SK-N-MC (cell line): Measurements from ENCODE around the gene PLXNC1.

Experiments
- DNase-seq: peaks from one replicate; pipeline ENCODE4 v3.0.0-alpha.2; 2011; ENCODE audit warnings: low read depth, low spot score
- H3K27ac ChIP-seq: fragments of 200-600 bp; sonication (generic); 2 replicates; pipeline ENCODE4 v1.5.1; 2016; ENCODE audit warnings: mixed run types
- H3K36me3 ChIP-seq: fragments of 200-600 bp; sonication (generic); 2 replicates; pipeline ENCODE4 v1.6.1; 2017; ENCODE audit warnings: antibody characterized with exemption, low read length, mixed read lengths; ENCODE audit not compliant: insufficient read depth
- H3K4me3 ChIP-seq: fragments of 200-600 bp; sonication (generic); 2 replicates; pipeline ENCODE4 v1.5.1; 2016
- H3K9ac ChIP-seq: fragments of 200-600 bp; sonication (generic); 2 replicates; pipeline ENCODE4 v1.8.0; 2017; ENCODE audit warnings: mixed run types, mixed read lengths; ENCODE audit not compliant: insufficient read length
- H3K9me3 ChIP-seq: fragments of 200-600 bp; sonication (generic); 2 replicates; pipeline ENCODE4 v1.6.1; 2017; ENCODE audit warnings: low read depth, mild to moderate bottlenecking, antibody characterized with exemption, low read length, moderate library complexity, mixed read lengths
- EZH2 ChIP-seq: fragments of 200-600 bp; sonication (generic); IDR thresholded peaks from one replicate; pipeline ENCODE4 v1.6.1; 2017; ENCODE audit warnings: antibody characterized with exemption
- FOXP2 ChIP-seq: optimal IDR thresholded peaks from 2 replicates; pipeline ENCODE3; 2011; ENCODE audit warnings: mild to moderate bottlenecking, moderate library complexity; ENCODE audit not compliant: insufficient read depth; ENCODE audit errors: extremely low read length, control extremely low read depth
- POLR2AphosphoS5 ChIP-seq: IDR thresholded peaks from 2 replicates; pipeline ENCODE4 v1.6.1; 2012; ENCODE audit warnings: mild to moderate bottlenecking, low read depth, low read length, borderline replicate concordance

Gene PLXNC1

GRCh38 chr12:94143438-94143837 is 4.9 kb upstream of the PLXNC1 start:
- no peak overlapping the region for H3K27ac ChIP-seq
- no peak for DNase-seq
- H3K36me3 ChIP-seq = no peaks in the 10 kb centered on the region
- TF ChIP-seq POLR2AphosphoS5 = no peak
- no peak for TF ChIP-seq EZH2
- TF ChIP-seq FOXP2 = no peak
- H3K9me3 ChIP-seq = no peaks in the 10 kb centered on the region
- H3K9ac ChIP-seq = no peak overlapping the region
- no peak overlapping the region for H3K4me3 ChIP-seq

- Histone ChIP-seq H3K4me3 (no peak overlapping the region), H3K36me3 (no peaks in the 10 kb centered on the region), H3K27ac (no peak overlapping the region), H3K9ac (no peak overlapping the region), H3K9me3 (no peaks in the 10 kb centered on the region)
- no peak for DNase-seq
- TF ChIP-seq EZH2 (no peak), POLR2AphosphoS5 (no peak), FOXP2 (no peak)
Observed at GRCh38 chr12:94143951-94144350, 4.4 kb upstream of the PLXNC1 start.

DNA sequence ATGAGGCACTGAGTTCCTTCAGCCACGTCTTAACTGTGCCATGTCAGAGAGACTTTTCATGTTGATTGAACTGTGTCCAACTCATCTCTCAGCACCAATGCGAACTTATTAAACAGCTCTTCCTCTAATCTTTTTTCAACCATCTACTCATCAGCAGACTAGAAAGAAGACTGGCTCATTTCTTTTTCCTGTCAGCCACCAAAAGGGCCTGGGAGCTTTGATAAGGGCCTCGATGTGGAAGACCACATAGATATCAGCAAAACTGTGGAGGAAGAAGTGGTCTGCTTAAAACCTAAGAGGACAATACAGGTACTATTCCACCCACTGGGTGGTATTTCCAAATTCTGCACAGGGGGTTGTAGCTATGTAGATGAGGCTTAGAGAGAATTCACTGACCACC is 3.6 kb upstream of the PLXNC1 start:
- no peak overlapping the region for H3K27ac ChIP-seq
- no peaks in the 10 kb centered on the region for H3K9me3 ChIP-seq
- H3K36me3 ChIP-seq = no peaks in the 10 kb centered on the region
- TF ChIP-seq FOXP2 = no peak
- no peak for TF ChIP-seq POLR2AphosphoS5
- TF ChIP-seq EZH2 = no peak
- no peak for DNase-seq
- H3K9ac ChIP-seq = no peak overlapping the region
- no peak overlapping the region for H3K4me3 ChIP-seq

DNA sequence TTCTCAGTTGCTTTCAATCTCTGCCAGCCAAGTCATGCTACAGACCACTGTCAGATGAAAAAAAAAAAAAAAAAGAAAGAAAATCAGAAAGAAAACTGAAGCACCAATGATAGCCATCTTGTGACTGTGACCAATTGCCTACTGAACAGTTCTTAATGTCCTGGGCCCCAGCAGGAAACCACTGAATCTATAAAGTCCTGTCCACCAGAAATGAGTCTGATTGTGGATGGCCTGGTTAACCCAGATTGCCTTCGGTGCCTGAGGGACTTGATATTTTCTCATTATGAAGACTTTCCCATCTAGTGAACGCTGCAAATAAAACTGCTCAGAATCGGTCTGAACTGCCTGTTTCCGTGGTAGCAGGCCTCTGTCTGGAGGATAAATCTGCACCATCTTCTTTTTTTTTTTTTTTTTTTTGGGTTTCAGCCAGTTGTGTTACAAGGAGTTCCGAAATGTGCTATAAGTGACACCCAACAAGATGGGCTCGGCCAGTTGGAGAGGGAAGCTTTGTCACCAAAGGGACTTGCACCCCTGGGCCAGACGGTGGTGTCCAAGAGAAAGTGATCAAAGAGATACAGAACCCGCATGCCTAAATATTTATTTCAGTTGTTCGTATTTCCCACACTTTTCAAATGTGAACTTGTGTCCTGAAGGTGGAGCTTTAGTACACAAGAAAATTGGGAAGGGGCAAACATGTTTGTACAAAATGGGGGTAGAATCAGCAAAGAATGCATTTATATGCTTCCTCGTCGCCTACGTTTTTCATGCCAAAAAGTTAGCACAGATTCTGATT is 3.0 kb upstream of the PLXNC1 start:
- DNase-seq = peak; percentile 32
- H3K27ac ChIP-seq = no peak overlapping the region
- TF ChIP-seq EZH2 (no peak), POLR2AphosphoS5 (no peak), FOXP2 (no peak)
- H3K9ac ChIP-seq = no peak overlapping the region
- H3K4me3 ChIP-seq = no peak overlapping the region
- H3K9me3 ChIP-seq = no peaks in the 10 kb centered on the region
- no peaks in the 10 kb centered on the region for H3K36me3 ChIP-seq

DNA sequence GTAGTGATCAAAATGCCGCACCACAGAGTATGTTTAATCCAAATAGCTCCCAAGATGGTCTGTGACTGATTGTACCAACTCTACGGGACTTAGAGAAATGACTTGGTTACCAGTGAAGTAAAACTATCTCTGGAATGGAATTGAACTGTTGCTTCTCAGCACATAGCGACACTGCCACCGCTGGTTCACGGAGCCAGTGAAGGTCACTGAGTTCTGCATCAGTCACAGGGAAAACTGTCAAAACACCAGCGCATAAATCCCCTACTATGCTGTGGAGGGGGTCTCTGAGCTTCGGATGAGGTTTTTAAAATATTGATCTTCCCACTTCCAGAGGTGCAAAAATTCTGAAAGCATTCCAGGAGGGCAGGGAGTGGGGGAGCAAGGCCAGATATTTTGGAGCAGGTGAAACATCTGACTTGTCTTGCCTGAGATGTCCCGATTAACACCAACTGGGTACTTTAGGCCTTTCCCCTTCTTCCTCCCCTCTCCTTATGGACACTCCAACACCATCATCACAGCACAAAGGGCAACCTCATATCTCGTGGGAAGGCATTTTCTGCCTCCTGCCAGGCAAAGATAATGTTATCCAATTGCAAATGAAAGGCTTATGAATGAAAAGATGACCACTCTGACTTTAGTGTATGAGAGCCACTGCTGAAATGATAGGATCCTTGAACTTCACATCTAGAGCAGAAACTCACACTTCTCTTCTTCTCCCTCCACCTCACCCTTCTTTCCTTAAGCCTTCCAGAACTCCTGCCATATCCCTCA is 2.0 kb upstream of the PLXNC1 start:
- H3K9ac ChIP-seq = no peak overlapping the region
- TF ChIP-seq FOXP2 (no peak), POLR2AphosphoS5 (no peak), EZH2 (no peak)
- DNase-seq = no peak
- H3K9me3 ChIP-seq = no peaks in the 10 kb centered on the region
- H3K4me3 ChIP-seq = no peak overlapping the region
- H3K36me3 ChIP-seq = no peaks in the 10 kb centered on the region
- no peak overlapping the region for H3K27ac ChIP-seq

DNA sequence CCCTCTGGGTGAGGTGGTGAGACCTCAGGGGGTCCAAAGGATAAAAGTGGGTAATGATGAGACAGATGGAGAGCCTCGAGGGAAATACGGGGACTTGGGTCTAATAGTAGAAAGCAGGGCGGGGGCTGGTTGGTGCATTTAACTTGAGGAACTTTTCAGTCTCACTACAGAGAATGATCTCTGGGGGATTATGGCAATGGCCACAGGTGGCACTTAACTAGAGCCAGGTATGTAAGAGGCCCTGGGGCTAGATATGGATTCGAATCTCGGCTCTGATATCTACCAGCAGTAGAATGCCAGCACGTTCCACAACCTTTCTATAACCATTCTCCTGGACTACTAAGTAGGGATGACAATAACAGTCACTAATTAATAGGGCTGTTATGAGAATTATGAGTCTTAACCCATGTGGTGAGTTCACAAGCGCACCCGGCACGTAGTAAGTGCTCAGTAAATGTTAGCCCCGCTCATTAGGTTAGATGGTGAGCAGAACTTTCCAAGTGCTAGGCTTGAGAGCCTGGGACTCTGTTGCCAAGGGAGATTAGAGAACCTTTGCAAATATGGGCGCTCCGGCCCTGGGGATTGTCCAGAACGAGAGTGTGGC is 888 bp upstream of the PLXNC1 start:
- H3K9me3 ChIP-seq = no peaks in the 10 kb centered on the region
- DNase-seq = no peak
- TF ChIP-seq EZH2 = peak; percentile 62
- no peak for TF ChIP-seq POLR2AphosphoS5
- TF ChIP-seq FOXP2 = no peak
- H3K4me3 ChIP-seq = peak overlapping the region; percentile 48
- no peaks in the 10 kb centered on the region for H3K36me3 ChIP-seq
- H3K27ac ChIP-seq = no peak overlapping the region
- no peak overlapping the region for H3K9ac ChIP-seq

DNA sequence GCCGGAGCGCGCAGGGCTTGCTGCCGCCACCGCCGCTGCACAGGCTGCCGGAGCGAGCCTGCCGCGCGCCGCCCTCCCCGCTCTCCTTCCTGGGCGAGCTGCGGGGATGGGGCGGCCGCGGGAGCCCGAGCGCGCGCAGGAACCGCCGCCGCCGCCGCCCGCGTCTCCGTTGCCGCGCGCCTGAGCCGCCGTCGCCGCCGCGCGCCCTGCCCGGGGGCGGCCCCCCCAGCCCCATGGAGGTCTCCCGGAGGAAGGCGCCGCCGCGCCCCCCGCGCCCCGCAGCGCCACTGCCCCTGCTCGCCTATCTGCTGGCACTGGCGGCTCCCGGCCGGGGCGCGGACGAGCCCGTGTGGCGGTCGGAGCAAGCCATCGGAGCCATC is 352 bp downstream of the PLXNC1 start:
- no peak for TF ChIP-seq EZH2
- no peak for TF ChIP-seq FOXP2
- TF ChIP-seq POLR2AphosphoS5 = no peak
- Histone ChIP-seq H3K4me3 (peak overlapping the region; percentile 47; the same call in 1 of the 2 replicates), H3K27ac (no peak overlapping the region), H3K36me3 (no peaks in the 10 kb centered on the region), H3K9me3 (no peaks in the 10 kb centered on the region), H3K9ac (no peak overlapping the region)
- no peak for DNase-seq

DNA sequence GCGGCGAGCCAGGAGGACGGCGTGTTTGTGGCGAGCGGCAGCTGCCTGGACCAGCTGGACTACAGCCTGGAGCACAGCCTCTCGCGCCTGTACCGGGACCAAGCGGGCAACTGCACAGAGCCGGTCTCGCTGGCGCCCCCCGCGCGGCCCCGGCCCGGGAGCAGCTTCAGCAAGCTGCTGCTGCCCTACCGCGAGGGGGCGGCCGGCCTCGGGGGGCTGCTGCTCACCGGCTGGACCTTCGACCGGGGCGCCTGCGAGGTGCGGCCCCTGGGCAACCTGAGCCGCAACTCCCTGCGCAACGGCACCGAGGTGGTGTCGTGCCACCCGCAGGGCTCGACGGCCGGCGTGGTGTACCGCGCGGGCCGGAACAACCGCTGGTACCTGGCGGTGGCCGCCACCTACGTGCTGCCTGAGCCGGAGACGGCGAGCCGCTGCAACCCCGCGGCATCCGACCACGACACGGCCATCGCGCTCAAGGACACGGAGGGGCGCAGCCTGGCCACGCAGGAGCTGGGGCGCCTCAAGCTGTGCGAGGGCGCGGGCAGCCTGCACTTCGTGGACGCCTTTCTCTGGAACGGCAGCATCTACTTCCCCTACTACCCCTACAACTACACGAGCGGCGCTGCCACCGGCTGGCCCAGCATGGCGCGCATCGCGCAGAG is 873 bp downstream of the PLXNC1 start:
- Histone ChIP-seq H3K4me3 (peak overlapping the region; percentile 25; the same call in 1 of the 2 replicates), H3K9me3 (no peaks in the 10 kb centered on the region), H3K36me3 (no peaks in the 10 kb centered on the region), H3K27ac (no peak overlapping the region), H3K9ac (no peak overlapping the region)
- TF ChIP-seq EZH2 (no peak), FOXP2 (no peak), POLR2AphosphoS5 (no peak)
- no peak for DNase-seq
